C4-2B (cell line): ENCODE measurements around the gene RTTN.

ENCODE experiments used
- H3K27ac ChIP-seq: fragments of 450-650 bp; 2 replicates; pipeline ENCODE4 v1.5.1; 2017
- ZFX ChIP-seq: fragments of 450-650 bp; IDR thresholded peaks from 2 replicates; pipeline ENCODE4 v1.6.1; 2017
- TF ChIP-seq, protein P1 (sequence below): fragments of 450-650 bp; conservative IDR thresholded peaks from 2 replicates; pipeline ENCODE4 v1.5.1; 2017; ENCODE audit warnings: mild to moderate bottlenecking

RTTN gene

DNA sequence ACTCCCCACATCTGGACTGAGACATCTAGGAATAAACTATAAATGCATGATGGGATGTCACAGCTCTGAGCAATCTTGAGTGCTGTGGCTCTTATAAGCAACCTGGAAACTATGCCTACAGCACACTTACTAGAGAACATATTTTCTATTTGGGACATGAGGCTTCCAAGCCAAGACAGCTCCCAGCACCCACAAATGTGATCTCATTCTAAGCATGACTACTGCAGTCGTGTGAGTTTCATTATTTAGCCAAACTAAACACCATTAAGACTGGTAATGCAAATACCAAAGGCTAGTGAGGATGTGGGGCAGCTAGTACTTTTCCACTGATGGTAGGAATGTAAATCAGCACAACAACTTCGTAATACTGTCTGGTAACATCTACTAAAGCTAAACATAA is 72.5 kb downstream of the RTTN start:
- TF ChIP-seq, protein P1, sequence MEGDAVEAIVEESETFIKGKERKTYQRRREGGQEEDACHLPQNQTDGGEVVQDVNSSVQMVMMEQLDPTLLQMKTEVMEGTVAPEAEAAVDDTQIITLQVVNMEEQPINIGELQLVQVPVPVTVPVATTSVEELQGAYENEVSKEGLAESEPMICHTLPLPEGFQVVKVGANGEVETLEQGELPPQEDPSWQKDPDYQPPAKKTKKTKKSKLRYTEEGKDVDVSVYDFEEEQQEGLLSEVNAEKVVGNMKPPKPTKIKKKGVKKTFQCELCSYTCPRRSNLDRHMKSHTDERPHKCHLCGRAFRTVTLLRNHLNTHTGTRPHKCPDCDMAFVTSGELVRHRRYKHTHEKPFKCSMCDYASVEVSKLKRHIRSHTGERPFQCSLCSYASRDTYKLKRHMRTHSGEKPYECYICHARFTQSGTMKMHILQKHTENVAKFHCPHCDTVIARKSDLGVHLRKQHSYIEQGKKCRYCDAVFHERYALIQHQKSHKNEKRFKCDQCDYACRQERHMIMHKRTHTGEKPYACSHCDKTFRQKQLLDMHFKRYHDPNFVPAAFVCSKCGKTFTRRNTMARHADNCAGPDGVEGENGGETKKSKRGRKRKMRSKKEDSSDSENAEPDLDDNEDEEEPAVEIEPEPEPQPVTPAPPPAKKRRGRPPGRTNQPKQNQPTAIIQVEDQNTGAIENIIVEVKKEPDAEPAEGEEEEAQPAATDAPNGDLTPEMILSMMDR, result no peak
- TF ChIP-seq ZFX, result no peak
- H3K27ac ChIP-seq, result no peak overlapping the region

DNA sequence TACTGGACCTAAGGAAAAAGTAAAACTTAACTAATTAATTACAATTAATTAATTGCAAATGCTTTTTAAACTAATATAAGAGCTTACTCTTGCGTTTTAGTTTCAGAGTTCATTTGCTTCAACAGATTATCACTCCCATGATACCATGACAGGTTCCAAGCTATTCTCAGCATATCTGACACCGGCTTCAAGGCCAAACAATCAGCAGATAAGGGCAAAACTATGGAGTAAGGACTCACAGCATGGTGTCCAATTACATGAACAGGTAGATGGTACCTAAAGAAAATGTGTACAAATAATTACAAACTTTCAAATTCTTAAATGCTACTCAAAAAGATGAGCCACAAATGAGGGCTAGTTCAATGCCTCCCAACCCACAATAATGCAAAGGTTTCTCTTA is 77.2 kb downstream of the RTTN start:
- H3K27ac ChIP-seq, result no peak overlapping the region
- TF ChIP-seq, protein P1, result no peak
- TF ChIP-seq ZFX, result no peak

DNA sequence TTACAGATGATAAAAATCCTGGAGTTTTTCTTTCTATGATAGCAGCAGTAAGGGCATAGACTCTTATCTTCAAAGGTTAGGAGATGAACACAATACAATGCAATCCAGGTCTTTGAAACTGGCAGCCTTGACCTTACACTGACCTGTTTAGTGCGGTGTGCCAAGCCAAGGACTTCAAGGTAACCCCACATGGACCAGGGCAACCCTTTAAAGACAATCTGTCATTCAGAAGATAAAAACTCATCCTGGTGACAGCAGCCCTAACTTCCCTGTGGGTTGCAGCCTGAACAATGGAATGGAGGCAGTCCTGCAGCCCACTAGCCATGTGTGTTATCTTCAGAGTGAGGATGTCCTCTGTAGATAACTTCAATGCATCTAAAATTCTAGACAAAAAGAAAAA is 78.1 kb downstream of the RTTN start:
- no peak for TF ChIP-seq ZFX
- TF ChIP-seq, protein P1, result no peak
- H3K27ac ChIP-seq, result no peak overlapping the region

DNA sequence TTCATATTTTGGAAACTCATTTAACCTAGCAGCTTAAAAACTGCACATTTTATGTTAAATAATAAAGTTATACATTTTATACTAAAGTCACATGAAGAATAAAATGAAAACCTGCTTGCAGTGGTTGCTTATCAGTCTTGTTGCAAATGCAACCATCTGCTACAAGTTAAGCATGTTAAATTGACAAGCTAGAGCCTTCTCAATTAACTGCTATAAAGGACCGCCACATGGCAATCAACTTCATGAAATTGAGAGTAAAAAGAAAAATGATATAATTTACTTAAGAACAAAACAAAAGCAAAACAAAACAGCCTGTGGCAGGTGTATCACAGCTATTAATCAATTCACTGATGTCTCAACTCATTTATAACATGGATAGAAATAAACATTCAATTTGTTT is 78.7 kb downstream of the RTTN start:
- H3K27ac ChIP-seq, result no peak overlapping the region
- TF ChIP-seq, protein P1, result no peak
- TF ChIP-seq ZFX, result no peak

DNA sequence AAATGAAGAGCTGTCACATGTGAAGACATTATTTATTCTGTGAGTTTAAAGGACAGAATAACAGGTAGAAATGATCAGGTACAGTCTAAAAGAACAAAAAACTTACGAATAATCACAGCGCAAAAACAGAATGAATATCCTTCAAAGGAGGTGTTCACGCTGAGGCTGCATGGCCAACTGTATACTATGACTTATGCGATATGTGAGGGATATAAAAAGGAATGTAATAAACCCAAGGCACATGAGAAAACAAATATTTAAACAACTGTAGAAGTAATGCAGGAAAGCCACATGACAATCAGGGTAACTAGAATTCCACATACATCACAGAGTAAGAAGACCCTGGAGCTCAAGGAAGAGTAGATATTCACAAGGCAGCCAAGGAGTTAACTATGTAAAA is 81.3 kb downstream of the RTTN start:
- no peak overlapping the region for H3K27ac ChIP-seq
- TF ChIP-seq ZFX, result no peak
- TF ChIP-seq, protein P1, result no peak

DNA sequence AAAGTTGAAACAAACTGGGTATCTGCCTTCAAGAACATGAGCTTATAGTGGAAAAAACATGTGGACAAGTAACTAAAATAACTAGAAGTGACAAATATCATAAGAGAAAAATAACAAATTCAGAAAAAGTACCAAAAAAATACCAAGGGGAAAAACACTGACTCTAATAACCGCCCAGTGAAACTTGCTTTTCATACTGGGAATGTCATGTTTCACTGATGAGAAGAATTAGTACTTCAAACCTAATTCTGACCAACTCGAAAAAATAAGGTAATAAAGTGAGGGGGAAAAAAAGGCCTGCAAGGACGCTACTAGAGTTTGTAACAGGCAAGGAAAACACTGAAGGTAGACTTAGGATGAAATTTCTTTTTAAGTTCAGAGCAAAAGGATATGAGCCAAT is 83.6 kb downstream of the RTTN start:
- no peak overlapping the region for H3K27ac ChIP-seq
- no peak for TF ChIP-seq ZFX

DNA sequence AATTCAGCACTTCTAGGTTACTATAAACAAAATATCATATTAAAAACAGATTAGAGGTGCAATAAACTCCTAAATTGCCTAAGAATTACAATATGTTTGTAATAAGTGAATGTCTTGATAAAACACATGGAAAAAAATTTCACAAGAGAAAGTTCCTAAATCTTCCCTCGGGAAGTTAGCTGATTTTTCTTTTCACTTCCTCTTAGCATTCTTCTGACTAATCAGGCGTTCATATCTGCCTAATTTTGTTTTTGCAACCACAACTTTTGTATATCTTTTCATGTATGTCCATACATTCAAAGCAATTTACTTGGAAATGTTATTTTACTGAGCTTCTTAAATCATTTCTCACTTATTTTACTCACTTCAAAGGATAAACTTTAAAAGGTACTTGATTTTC is 88.5 kb downstream of the RTTN start:
- no peak for TF ChIP-seq ZFX
- TF ChIP-seq, protein P1, result no peak
- no peak overlapping the region for H3K27ac ChIP-seq

DNA sequence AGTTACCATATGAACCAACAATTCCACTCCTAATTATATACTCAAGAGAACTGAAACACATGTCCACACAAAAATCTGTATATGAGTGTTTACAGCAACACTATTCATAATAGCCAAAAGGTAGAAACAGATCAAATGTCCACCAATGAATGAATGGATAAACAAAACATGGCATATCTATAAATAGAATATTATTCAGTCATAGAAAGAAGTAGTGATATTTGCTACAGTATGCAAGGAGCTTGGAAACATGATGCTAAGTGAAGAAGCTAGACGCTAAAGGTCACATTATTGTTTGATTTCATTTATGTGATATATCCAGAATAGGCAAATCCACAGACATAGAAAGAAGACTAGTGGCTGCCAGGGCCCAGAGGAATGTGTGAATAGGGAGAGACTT is 92.0 kb downstream of the RTTN start:
- TF ChIP-seq, protein P1, result no peak
- TF ChIP-seq ZFX, result no peak
- H3K27ac ChIP-seq, result no peak overlapping the region
